SK-N-SH (cell line): ENCODE measurements around the gene STARD13. TPM values are rescaled to one million over a fixed set of nuclear protein-coding genes. Genes with fewer than 3 reads are reported as not detected.

Experiments
- CTCF ChIA-PET: fragments of 300-600, 350-600 bp; formaldehyde crosslinking; extraction: SDS; loops from one replicate; lab custom pipeline; 2021; lab: Yijun Ruan, JAX
- POLR2A ChIA-PET: fragments of 350-600 bp; sonication (Branson Sonifier 250); formaldehyde crosslinking; extraction: SDS; loops from one replicate; lab custom pipeline; 2020; ENCODE audit warnings: antibody characterized with exemption, inconsistent platforms; lab: Yijun Ruan, JAX
- DNase-seq: peaks from one replicate; pipeline ENCODE4 v3.0.0; 2012
- H2AFZ ChIP-seq: fragments of 200-600 bp; sonication (generic); 2 replicates; pipeline ENCODE4 v1.8.1; 2016; ENCODE audit warnings: antibody characterized with exemption, mild to moderate bottlenecking, low read depth
- H3F3A ChIP-seq: fragments of 200-600 bp; sonication (generic); replicated peaks from 2 replicates; pipeline ENCODE3; 2016; ENCODE audit warnings: antibody characterized with exemption, mild to moderate bottlenecking; ENCODE audit not compliant: insufficient read depth
- H3K27ac ChIP-seq, 2 experiments: fragments of 200-500 bp in 1 of 2; fragments of 200-600 bp in 1 of 2; sonication (Bioruptor generic) in 1 of 2; sonication (generic), shearing (Covaris generic) in 1 of 2; 2 replicates each; pipeline versions ENCODE4 v1.5.1 to v1.6.1; 2014 to 2016; ENCODE audit warnings: low read depth in 2 of 2, inconsistent platforms in 1 of 2, low read length in 1 of 2, mild to moderate bottlenecking in 1 of 2, mixed read lengths in 1 of 2
- H3K27me3 ChIP-seq: fragments of 200-600 bp; sonication (generic), shearing (Covaris generic); 2 replicates; pipeline ENCODE4 v1.6.1; 2016; ENCODE audit warnings: mixed run types; ENCODE audit not compliant: insufficient read depth
- H3K36me3 ChIP-seq, 2 experiments: fragments of 200-500 bp in 1 of 2; fragments of 200-600 bp in 1 of 2; sonication (Bioruptor generic) in 1 of 2; sonication (generic) in 1 of 2; replicated peaks in 1 of 2; 2 replicates each; pipeline versions ENCODE3 to v1.5.1; 2014 to 2016; ENCODE audit warnings: low read length in 1 of 2, mild to moderate bottlenecking in 1 of 2; ENCODE audit not compliant: insufficient read depth in 2 of 2, control insufficient read depth in 1 of 2
- H3K4me1 ChIP-seq, 2 experiments: fragments of 200-500 bp in 1 of 2; fragments of 200-600 bp in 1 of 2; sonication (Bioruptor generic) in 1 of 2; sonication (generic), shearing (Covaris generic) in 1 of 2; 2 replicates each; pipeline versions ENCODE4 v1.5.1 to v1.6.1; 2014 to 2016; ENCODE audit warnings: low read depth in 1 of 2, low read length in 1 of 2, mixed run types in 1 of 2; ENCODE audit not compliant: insufficient read depth in 2 of 2, control insufficient read depth in 1 of 2
- H3K4me2 ChIP-seq: fragments of 200-600 bp; sonication (generic), shearing (Covaris generic); 2 replicates; pipeline ENCODE4 v1.6.1; 2017; ENCODE audit warnings: mixed run types
- H3K4me3 ChIP-seq, 2 experiments: fragments of 200-500 bp in 1 of 2; fragments of 200-600 bp in 1 of 2; sonication (Bioruptor generic) in 1 of 2; sonication (generic), shearing (Covaris generic) in 1 of 2; 2 replicates each; pipeline versions ENCODE4 v1.5.1 to v1.8.1; 2014 to 2016; ENCODE audit warnings: low read depth in 2 of 2, inconsistent platforms in 1 of 2, low read length in 1 of 2, mild to moderate bottlenecking in 1 of 2, mixed read lengths in 1 of 2, moderate library complexity in 1 of 2
- H3K79me2 ChIP-seq: fragments of 200-600 bp; sonication (generic); 2 replicates; pipeline ENCODE4 v1.8.1; 2017; ENCODE audit warnings: mild to moderate bottlenecking; ENCODE audit not compliant: insufficient read depth
- H3K9ac ChIP-seq: fragments of 200-600 bp; sonication (generic); 2 replicates; pipeline ENCODE4 v1.6.1; 2017; ENCODE audit warnings: mixed run types
- H3K9me2 ChIP-seq: fragments of 200-600 bp; sonication (generic); 2 replicates; pipeline ENCODE4 v1.6.1; 2017; ENCODE audit warnings: mixed run types
- H3K9me3 ChIP-seq: fragments of 200-600 bp; sonication (generic); 2 replicates; pipeline ENCODE4 v1.6.1; 2017; ENCODE audit warnings: mixed run types, mild to moderate bottlenecking, moderate library complexity
- H4K20me1 ChIP-seq: fragments of 200-600 bp; sonication (generic); 2 replicates; pipeline ENCODE4 v1.6.1; 2017; ENCODE audit warnings: mild to moderate bottlenecking, mixed run types; ENCODE audit not compliant: insufficient read depth
- ELF1 ChIP-seq: IDR thresholded peaks from 2 replicates; pipeline ENCODE4 v1.4.0; 2012
- EP300 ChIP-seq, 2 experiments: IDR thresholded peaks; 2 replicates each; pipeline versions ENCODE4 v1.4.0 to v1.6.1; 2012; ENCODE audit warnings: borderline replicate concordance in 1 of 2, low read depth in 1 of 2, low read length in 1 of 2
- EZH2phosphoT487 ChIP-seq: fragments of 200-600 bp; sonication (generic); IDR thresholded peaks from 2 replicates; pipeline ENCODE4 v1.6.1; 2017; ENCODE audit warnings: low read depth, mixed run types, mild to moderate bottlenecking, antibody characterized with exemption, moderate library complexity, borderline replicate concordance
- FOXJ3 ChIP-seq: sonication (generic); formaldehyde crosslinking; IDR thresholded peaks from 2 replicates; pipeline ENCODE4 v1.5.1; 2020; ENCODE audit warnings: mild to moderate bottlenecking, missing genetic modification reagents
- JUND ChIP-seq: IDR thresholded peaks from 2 replicates; pipeline ENCODE4 v1.4.0; 2012
- MEF2A ChIP-seq: IDR thresholded peaks from 2 replicates; pipeline ENCODE4 v1.4.0; 2012; ENCODE audit warnings: low read depth, borderline replicate concordance
- NRF1 ChIP-seq: IDR thresholded peaks from 2 replicates; pipeline ENCODE4 v1.6.1; 2012; ENCODE audit warnings: low read depth, mild to moderate bottlenecking, low read length
- PBX3 ChIP-seq: IDR thresholded peaks from 2 replicates; pipeline ENCODE4; 2012
- POLR2AphosphoS5 ChIP-seq: IDR thresholded peaks from 2 replicates; pipeline ENCODE4 v1.6.1; 2012; ENCODE audit warnings: low read depth, low read length
- RCOR1 ChIP-seq: fragments of 150-350 bp; IDR thresholded peaks from 2 replicates; pipeline ENCODE4 v1.6.1; 2017; ENCODE audit warnings: antibody characterized with exemption, low read length
- REST ChIP-seq: IDR thresholded peaks from 2 replicates; pipeline ENCODE4 v1.6.1; 2012; ENCODE audit warnings: mild to moderate bottlenecking, low read depth, low read length, moderate library complexity
- RFX5 ChIP-seq: IDR thresholded peaks from 2 replicates; pipeline ENCODE4 v1.6.1; 2012; ENCODE audit warnings: mild to moderate bottlenecking, improper control_type of control experiment, low read length
- RXRA ChIP-seq: IDR thresholded peaks from 2 replicates; pipeline ENCODE4 v1.4.0; 2012; ENCODE audit warnings: low read depth, mild to moderate bottlenecking, borderline replicate concordance
- SMC3 ChIP-seq: IDR thresholded peaks from 2 replicates; pipeline ENCODE4 v1.6.1; 2012; ENCODE audit warnings: low read depth, low read length, improper control_type of control experiment
- USF2 ChIP-seq: fragments of 150-350 bp; IDR thresholded peaks from 2 replicates; pipeline ENCODE4 v1.6.1; 2017; ENCODE audit warnings: antibody characterized with exemption, low read length, low read depth, borderline replicate concordance
- WGBS: methylation state at CpG from one replicate; pipeline ENCODE4 v1.1.6; 2017; ENCODE audit warnings: low lambda C conversion rate; 5-methylcytosine and 5-hydroxymethylcytosine counted together
- polyA plus RNA-seq, 3 experiments: library from polyadenylated mRNA; depleted of rRNA; stranded (reverse); fragments of >200 nt; gene quantifications; 2 replicates each; pipeline ENCODE4 v1.2.3, GENCODE V29; 2012

The STARD13 gene
- polyA plus RNA-seq, 1 of the 3 experiments (the other 2 are of a cell fraction) = 5.7 TPM

GRCh38 chr13:33230178-33230881 is 55.2 kb downstream of the STARD13 start (continued):
- TF ChIP-seq REST (no peak), RFX5 (no peak), JUND (peak; percentile 35; the same call in 1 of the 2 replicates), SMC3 (no peak), POLR2AphosphoS5 (no peak), RXRA (no peak), FOXJ3 (no peak), EZH2phosphoT487 (no peak), PBX3 (0 out of 2 replicates have a peak, but pooled peaks have one; percentile 28)

- DNase-seq = peak; percentile 49
- peaks cover 0 to 10% of the 10 kb centered on the region in 2 experiments for H3K36me3 ChIP-seq
- no peaks in the 10 kb centered on the region for H4K20me1 ChIP-seq
- no peak for TF ChIP-seq ELF1
- TF ChIP-seq MEF2A = no peak
- no peak for TF ChIP-seq NRF1
- TF ChIP-seq REST = no peak
- no peak for TF ChIP-seq EZH2phosphoT487
- no peak for TF ChIP-seq USF2
- peak; percentile 47; the same call in 1 of the 2 replicates for TF ChIP-seq RCOR1
- peak in 1 of 2 experiments; percentile 45; a peak in 1 of 4 replicates for TF ChIP-seq EP300 (IDR thresholded peaks at IDR 0.05; ENCODE audit: borderline replicate concordance in 1 of 2, low read depth in 1 of 2, low read length in 1 of 2)
- TF ChIP-seq, all 33 proteins: peak for 2
- Histone ChIP-seq H2AFZ (no peak overlapping the region), H3K27ac (peak overlapping the region; percentile 57 to 97), H3K79me2 (peaks cover 65% of the 10 kb centered on the region), H3K9me2 (no peaks in the 10 kb centered on the region), H3F3A (peaks cover 32% of the 10 kb centered on the region), H3K27me3 (no peaks in the 10 kb centered on the region), H3K9me3 (no peaks in the 10 kb centered on the region), H3K4me3 (peak overlapping the region in 1 of 2 experiments; percentile 34; a peak in 1 of 4 replicates), H3K4me1 (peaks cover 17 to 49% of the 10 kb centered on the region in 2 experiments), H3K4me2 (peak overlapping the region; percentile 60), H3K9ac (peak overlapping the region; percentile 57)
- 92% methylated on average over 10 of the region's 10 CpGs for WGBS
- ChIA-PET CTCF (interaction anchor here (0.6 to 2.9 kb wide), 7 partner anchors 11 to 494 kb away, joined by 3 to 21 read pairs (median 4); no protein-coding TSS in a partner anchor), POLR2A (no interaction called here)
Observed at GRCh38 chr13:33229446-33230177, 55.9 kb downstream of the STARD13 start.
